ENCODE measurements around the gene TMEM214.

The TMEM214 gene

GRCh38 chr2:27038631-27039339, 6.0 kb downstream of the TMEM214 start:
- no peak overlapping the region for H3K4me3 ChIP-seq (replicated peaks; ENCODE audit: low read depth, low read length)
- DNase-seq (ENCODE audit: extremely low read depth, low read depth), result no peak
- TF ChIP-seq CTCF (IDR thresholded peaks at IDR 0.05; ENCODE audit: low read depth, low read length, missing control alignments), result no peak

- DNase-seq (ENCODE audit: extremely low read depth, low read depth), result no peak
- TF ChIP-seq CTCF (IDR thresholded peaks at IDR 0.05; ENCODE audit: low read depth, low read length, missing control alignments), result no peak
- H3K4me3 ChIP-seq (replicated peaks; ENCODE audit: low read depth, low read length), result no peak overlapping the region
These were observed 6.7 kb downstream of the TMEM214 start for GRCh38 chr2:27039426-27039825.

- TF ChIP-seq CTCF (IDR thresholded peaks at IDR 0.05; ENCODE audit: low read depth, low read length, missing control alignments), result no peak
- DNase-seq (ENCODE audit: extremely low read depth, low read depth), result no peak
- no peak overlapping the region for H3K4me3 ChIP-seq (replicated peaks; ENCODE audit: low read depth, low read length)
These were observed 7.1 kb downstream of the TMEM214 start for GRCh38 chr2:27039871-27040270.

GRCh38 chr2:27040282-27040681, 7.5 kb downstream of the TMEM214 start:
- TF ChIP-seq CTCF (IDR thresholded peaks at IDR 0.05; ENCODE audit: low read depth, low read length, missing control alignments), result no peak
- H3K4me3 ChIP-seq (replicated peaks; ENCODE audit: low read depth, low read length), result no peak overlapping the region
- DNase-seq (ENCODE audit: extremely low read depth, low read depth), result no peak

- DNase-seq (ENCODE audit: extremely low read depth, low read depth), result no peak
- no peak overlapping the region for H3K4me3 ChIP-seq (replicated peaks; ENCODE audit: low read depth, low read length)
- no peak for TF ChIP-seq CTCF (IDR thresholded peaks at IDR 0.05; ENCODE audit: low read depth, low read length, missing control alignments)
These were observed 9.0 kb downstream of the TMEM214 start for GRCh38 chr2:27041752-27042151.

- no peak for TF ChIP-seq CTCF (IDR thresholded peaks at IDR 0.05; ENCODE audit: low read depth, low read length, missing control alignments)
- DNase-seq (ENCODE audit: extremely low read depth, low read depth), result no peak
- no peak overlapping the region for H3K4me3 ChIP-seq (replicated peaks; ENCODE audit: low read depth, low read length)
These were observed 9.4 kb downstream of the TMEM214 start for GRCh38 chr2:27042159-27042661.

Measured in HFF-Myc (cell line).